Endothelial cell of umbilical vein (primary cell): ENCODE results near the gene TANGO6. TPM values are rescaled to one million over a fixed set of nuclear protein-coding genes. Genes with fewer than 3 reads are reported as not detected.

Experiments used
- BruUV-seq: library from RNA; stranded (reverse); fragments of 400-500 nt; replicated peaks from 2 replicates; lab custom pipeline; 2021; lab: Mats Ljungman, UMichigan
- CTCF ChIA-PET: fragments of 300-600, 350-600 bp; sonication (Branson Sonifier 250); formaldehyde crosslinking; loops from one replicate; lab custom pipeline; 2021; ENCODE audit warnings: antibody characterized with exemption, inconsistent platforms; lab: Charles Lee
- POLR2A ChIA-PET: fragments of 300-600, 350-600 bp; sonication (Branson Sonifier 250); formaldehyde crosslinking; loops from one replicate; lab custom pipeline; 2021; ENCODE audit warnings: antibody characterized with exemption, inconsistent platforms; lab: Charles Lee
- DNase-seq: peaks from one replicate; pipeline ENCODE4 v3.0.0-alpha.2; 2011; ENCODE audit warnings: low read depth, low spot score
- FAIRE-seq: peaks from 2 replicates; lab custom pipeline; 2011; peaks lifted over from hg19 to GRCh38; lab: Jason Lieb, UNC
- H2AFZ ChIP-seq: 2 replicates; pipeline ENCODE4 v1.6.0; 2012; ENCODE audit warnings: low read depth, low read length, control low read depth, inconsistent platforms
- H3K27ac ChIP-seq: 2 replicates; pipeline ENCODE4 v1.5.1; 2011; ENCODE audit warnings: low read depth, mild to moderate bottlenecking, control low read depth, low read length, moderate library complexity; ENCODE audit not compliant: insufficient read depth
- H3K27me3 ChIP-seq, 2 experiments: 2 replicates each; pipeline versions ENCODE4 v1.6.0 to v1.6.1; 2011; ENCODE audit warnings: low read length in 2 of 2, mixed read lengths in 1 of 2; ENCODE audit not compliant: control insufficient read depth in 2 of 2, insufficient read depth in 2 of 2
- H3K36me3 ChIP-seq, 2 experiments: 2 replicates in 1 of 2; 3 replicates in 1 of 2; pipeline ENCODE4 v1.5.1; 2011; ENCODE audit warnings: low read length in 2 of 2, mild to moderate bottlenecking in 1 of 2, moderate library complexity in 1 of 2; ENCODE audit not compliant: control insufficient read depth in 2 of 2, insufficient read depth in 2 of 2; ENCODE audit errors: extremely low read depth in 1 of 2
- H3K4me1 ChIP-seq: 3 replicates; pipeline ENCODE4 v1.5.1; 2011; ENCODE audit warnings: mild to moderate bottlenecking, low read length; ENCODE audit not compliant: control insufficient read depth, insufficient read depth; ENCODE audit errors: extremely low read depth
- H3K4me2 ChIP-seq: 2 replicates; pipeline ENCODE4 v1.6.1; 2011; ENCODE audit warnings: low read length, control low read depth, mixed read lengths; ENCODE audit not compliant: insufficient read depth
- H3K4me3 ChIP-seq, 3 experiments: fragments of 200-600 bp in 1 of 3; sonication (generic), shearing (Covaris generic) in 1 of 3; replicated peaks in 1 of 3; 2 replicates each; pipeline ENCODE4 v1.5.1; 2011 to 2016; ENCODE audit warnings: control low read depth in 3 of 3, low read length in 3 of 3, mild to moderate bottlenecking in 2 of 3, inconsistent platforms in 1 of 3, low read depth in 1 of 3, moderate library complexity in 1 of 3; ENCODE audit not compliant: insufficient read depth in 1 of 3
- H3K79me2 ChIP-seq: 2 replicates; pipeline ENCODE4 v1.6.0; 2012; ENCODE audit warnings: low read length, inconsistent platforms; ENCODE audit not compliant: control insufficient read depth, insufficient read depth
- H3K9ac ChIP-seq: replicated peaks from 2 replicates; pipeline ENCODE3; 2011; ENCODE audit warnings: low read length, control low read depth; ENCODE audit not compliant: insufficient read depth; ENCODE audit errors: extremely low read depth
- H3K9me1 ChIP-seq: replicated peaks from 3 replicates; pipeline ENCODE4 v1.6.0; 2011; ENCODE audit warnings: mild to moderate bottlenecking, low read length; ENCODE audit not compliant: control insufficient read depth, insufficient read depth; ENCODE audit errors: extremely low read depth
- H3K9me3 ChIP-seq: replicated peaks from 2 replicates; pipeline ENCODE4 v1.5.1; 2012; ENCODE audit warnings: low read length, inconsistent platforms; ENCODE audit not compliant: control insufficient read depth, insufficient read depth
- H4K20me1 ChIP-seq: replicated peaks from 2 replicates; pipeline ENCODE3; 2011; ENCODE audit warnings: mild to moderate bottlenecking, low read length; ENCODE audit not compliant: control insufficient read depth, insufficient read depth; ENCODE audit errors: extremely low read depth
- EZH2 ChIP-seq: IDR thresholded peaks from 2 replicates; pipeline ENCODE4 v1.6.1; 2012; ENCODE audit warnings: borderline replicate concordance, low read depth, mild to moderate bottlenecking, moderate library complexity, low read length, inconsistent platforms; ENCODE audit not compliant: severe bottlenecking
- FOS ChIP-seq: IDR thresholded peaks from 2 replicates; pipeline ENCODE4 v1.6.1; 2011; ENCODE audit warnings: mild to moderate bottlenecking, low read length, moderate library complexity, borderline replicate concordance; ENCODE audit not compliant: insufficient read depth
- GATA2 ChIP-seq: IDR thresholded peaks from 2 replicates; pipeline ENCODE4 v1.7.0; 2011; ENCODE audit warnings: low read depth, mild to moderate bottlenecking, moderate library complexity, mixed read lengths, low read length; ENCODE audit not compliant: insufficient read length, insufficient read depth
- JUN ChIP-seq: IDR thresholded peaks from 2 replicates; pipeline ENCODE4 v1.6.1; 2011; ENCODE audit warnings: borderline replicate concordance, low read depth; ENCODE audit not compliant: insufficient read length, insufficient read depth
- MYC ChIP-seq: IDR thresholded peaks from one replicate; pipeline ENCODE4 v1.6.1; 2011; ENCODE audit warnings: mild to moderate bottlenecking, low read depth, low read length
- POLR2A ChIP-seq: IDR thresholded peaks from 2 replicates; pipeline ENCODE4 v1.6.1; 2012; ENCODE audit warnings: low read depth, mild to moderate bottlenecking, control low read depth, low read length
- POLR2AphosphoS5 ChIP-seq: IDR thresholded peaks from 2 replicates; pipeline ENCODE4 v1.6.1; 2012; ENCODE audit warnings: low read depth, mild to moderate bottlenecking, control low read depth, low read length, moderate library complexity; ENCODE audit not compliant: insufficient read depth
- dilution Hi-C: fragments of 300-500 bp; cut with MboI; formaldehyde crosslinking; loops from one replicate; pipeline ENCODE4 v1.15.0; 2019; ENCODE audit warnings: low sequenced_read_pairs; ENCODE audit not compliant: extremely low pct_ligation_motif_present
- intact Hi-C: fragments of 100-400 bp; cut with micrococcal nuclease; formaldehyde crosslinking; loops from one replicate; pipeline ENCODE4 v1.10.0; 2022
- polyA plus RNA-seq, 4 experiments: library from polyadenylated mRNA; depleted of rRNA in 3 of 4; stranded (reverse) in 3 of 4; unstranded in 1 of 4; fragments of >200 nt; gene quantifications; 2 replicates each; pipeline versions ENCODE4 v1.2.1 to v1.2.3, GENCODE V29; 2011 to 2012; ENCODE audit warnings: missing spikeins in 1 of 4
- total RNA-seq: library from RNA; stranded (reverse); gene quantifications from 2 replicates; pipeline ENCODE4 v1.2.3, GENCODE V29; 2021
- TF ChIP-seq, protein P1 (sequence below), 2 donors: IDR thresholded peaks; 1 replicate in 1 of 2; 2 replicates in 1 of 2; pipeline ENCODE4 v1.5.1; 2011; ENCODE audit warnings: low read length in 2 of 2, mild to moderate bottlenecking in 2 of 2, moderate library complexity in 2 of 2, control low read depth in 1 of 2, inconsistent platforms in 1 of 2, low read depth in 1 of 2; ENCODE audit not compliant: insufficient read depth in 1 of 2; ENCODE audit errors: extremely low read depth in 1 of 2
- TF ChIP-seq, protein P2 (sequence below): IDR thresholded peaks from 2 replicates; pipeline ENCODE4 v1.6.1; 2011; ENCODE audit not compliant: insufficient read depth, insufficient read length

The TANGO6 gene
- total and polyA plus RNA-seq, 2 donors (not counting 3 experiments of a cell fraction or from before 2014, with no cell fraction given) = 6.7 to 21.2 TPM

DNA sequence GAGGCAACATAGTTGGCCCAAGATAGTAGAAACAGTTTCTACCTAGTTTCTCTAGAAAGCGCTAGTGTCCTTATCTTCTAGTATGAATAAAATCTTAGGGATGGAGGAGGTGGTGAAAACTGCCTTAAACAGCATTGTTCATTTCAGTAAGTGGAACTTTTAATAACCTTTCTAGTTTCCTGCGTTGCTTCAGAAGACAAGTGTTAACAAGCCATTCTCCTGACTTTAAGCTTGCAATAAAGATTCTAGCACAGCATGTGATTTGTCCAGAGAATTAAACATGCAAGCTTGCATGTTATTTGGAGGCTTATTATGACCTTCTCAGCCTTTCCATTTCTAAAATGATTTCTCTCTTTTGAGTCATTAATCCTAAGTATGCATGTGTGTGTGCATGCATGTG, 72.3 kb downstream of the TANGO6 start:
- BruUV-seq = no TSS peak
- Histone ChIP-seq H4K20me1 (no peaks in the 10 kb centered on the region), H3K9me3 (no peaks in the 10 kb centered on the region), H3K9ac (no peak overlapping the region), H3K4me3 (no peak overlapping the region), H3K27ac (no peak overlapping the region), H3K36me3 (no peaks in the 10 kb centered on the region), H3K79me2 (no peaks in the 10 kb centered on the region), H3K9me1 (no peaks in the 10 kb centered on the region), H3K4me1 (no peaks in the 10 kb centered on the region), H3K27me3 (no peaks in the 10 kb centered on the region), H3K4me2 (no peak overlapping the region), H2AFZ (no peak overlapping the region)
- FAIRE-seq (no peak), DNase-seq (no peak)
- TF ChIP-seq POLR2AphosphoS5 = no peak
- TF ChIP-seq EZH2 = no peak
- dilution Hi-C loops (no loop called here), intact Hi-C loops (no loop called here)
- POLR2A ChIA-PET = no interaction called here
- CTCF ChIA-PET = interaction anchor here (0.9 to 1.2 kb wide), 3 partner anchors 11 to 28 kb away, joined by 3 to 4 read pairs (median 3); no protein-coding TSS in a partner anchor

DNA sequence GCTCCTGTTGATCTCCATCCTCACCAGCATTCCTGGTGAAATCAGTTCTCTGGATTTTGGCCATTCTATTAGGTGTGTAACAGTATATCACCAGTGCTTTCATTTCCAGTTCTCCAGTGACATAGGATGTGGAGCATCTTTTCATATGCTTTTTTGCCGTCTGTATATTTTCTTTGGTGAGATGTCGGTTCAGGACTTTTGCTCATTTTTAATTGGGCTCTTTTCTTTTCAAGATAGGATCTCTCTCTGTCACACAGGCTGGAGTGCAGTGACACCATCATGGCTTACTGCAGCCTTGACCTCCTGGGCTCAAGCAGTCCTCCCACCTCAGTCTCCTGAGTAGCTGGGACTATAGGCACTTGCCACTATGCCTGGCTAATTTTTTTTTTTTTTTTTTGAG, 74.2 kb downstream of the TANGO6 start:
- no peak overlapping the region for H3K4me2 ChIP-seq
- DNase-seq (no peak), FAIRE-seq (peak; percentile 60)
- POLR2A ChIA-PET = no interaction called here
- no peak overlapping the region for H2AFZ ChIP-seq
- H3K9ac ChIP-seq = no peak overlapping the region
- H3K9me3 ChIP-seq = no peaks in the 10 kb centered on the region
- CTCF ChIA-PET = interaction anchor here (1.7 kb wide), 1 partner anchor 7 kb away, joined by 6 read pairs; no protein-coding TSS in a partner anchor
- no peaks in the 10 kb centered on the region for H3K4me1 ChIP-seq
- no peaks in the 10 kb centered on the region for H3K79me2 ChIP-seq
- no peaks in the 10 kb centered on the region for H3K9me1 ChIP-seq
- no peaks in the 10 kb centered on the region for H3K27me3 ChIP-seq
- no TSS peak for BruUV-seq
- no peak overlapping the region for H3K4me3 ChIP-seq
- H4K20me1 ChIP-seq = no peaks in the 10 kb centered on the region
- dilution Hi-C loops = no loop called here
- H3K27ac ChIP-seq = no peak overlapping the region
- no peaks in the 10 kb centered on the region for H3K36me3 ChIP-seq
- intact Hi-C loops = no loop called here
- TF ChIP-seq EZH2 (no peak), GATA2 (no peak), MYC (no peak), POLR2AphosphoS5 (no peak), JUN (no peak), FOS (no peak), POLR2A (no peak)
- TF ChIP-seq, protein P1, sequence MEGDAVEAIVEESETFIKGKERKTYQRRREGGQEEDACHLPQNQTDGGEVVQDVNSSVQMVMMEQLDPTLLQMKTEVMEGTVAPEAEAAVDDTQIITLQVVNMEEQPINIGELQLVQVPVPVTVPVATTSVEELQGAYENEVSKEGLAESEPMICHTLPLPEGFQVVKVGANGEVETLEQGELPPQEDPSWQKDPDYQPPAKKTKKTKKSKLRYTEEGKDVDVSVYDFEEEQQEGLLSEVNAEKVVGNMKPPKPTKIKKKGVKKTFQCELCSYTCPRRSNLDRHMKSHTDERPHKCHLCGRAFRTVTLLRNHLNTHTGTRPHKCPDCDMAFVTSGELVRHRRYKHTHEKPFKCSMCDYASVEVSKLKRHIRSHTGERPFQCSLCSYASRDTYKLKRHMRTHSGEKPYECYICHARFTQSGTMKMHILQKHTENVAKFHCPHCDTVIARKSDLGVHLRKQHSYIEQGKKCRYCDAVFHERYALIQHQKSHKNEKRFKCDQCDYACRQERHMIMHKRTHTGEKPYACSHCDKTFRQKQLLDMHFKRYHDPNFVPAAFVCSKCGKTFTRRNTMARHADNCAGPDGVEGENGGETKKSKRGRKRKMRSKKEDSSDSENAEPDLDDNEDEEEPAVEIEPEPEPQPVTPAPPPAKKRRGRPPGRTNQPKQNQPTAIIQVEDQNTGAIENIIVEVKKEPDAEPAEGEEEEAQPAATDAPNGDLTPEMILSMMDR (IDR thresholded peaks at IDR 0.05; ENCODE audit: extremely low read depth in 1 of 2, insufficient read depth in 1 of 2, low read depth in 1 of 2, low read length in 2 of 2) = no peak
- TF ChIP-seq, protein P2, sequence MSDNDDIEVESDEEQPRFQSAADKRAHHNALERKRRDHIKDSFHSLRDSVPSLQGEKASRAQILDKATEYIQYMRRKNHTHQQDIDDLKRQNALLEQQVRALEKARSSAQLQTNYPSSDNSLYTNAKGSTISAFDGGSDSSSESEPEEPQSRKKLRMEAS = no peak
